Activated naive CD4-positive, alpha-beta T cell treated with anti-CD3 and anti-CD28 coated beads for 36 hours (primary cell): ENCODE results near the gene NOS3. TPM values are rescaled to one million over a fixed set of nuclear protein-coding genes. Genes with fewer than 3 reads are reported as not detected.

ENCODE experiments used
- CTCF ChIA-PET: fragments of 350-600 bp; sonication (Branson Sonifier 250); formaldehyde crosslinking; loops from one replicate; lab custom pipeline; 2021; ENCODE audit warnings: antibody characterized with exemption; lab: Charles Lee
- DNase-seq: peaks from one replicate; pipeline ENCODE4 v3.0.0-alpha.2; 2020
- H3K27ac Mint-ChIP-seq: one replicate; pipeline ENCODE4 v1.8.0; 2021; ENCODE audit warnings: mild to moderate bottlenecking, mixed read lengths
- H3K27me3 Mint-ChIP-seq: one replicate; pipeline ENCODE4 v1.8.0; 2021; ENCODE audit warnings: low read depth, mixed read lengths
- H3K36me3 Mint-ChIP-seq: one replicate; pipeline ENCODE4 v1.8.0; 2021; ENCODE audit warnings: low read depth, mixed read lengths
- H3K4me1 Mint-ChIP-seq: one replicate; pipeline ENCODE4 v1.8.0; 2021; ENCODE audit warnings: low read depth, mixed read lengths
- H3K4me3 Mint-ChIP-seq: one replicate; pipeline ENCODE4 v1.8.0; 2021; ENCODE audit warnings: mild to moderate bottlenecking, moderate library complexity, mixed read lengths
- H3K9me3 Mint-ChIP-seq: one replicate; pipeline ENCODE4 v1.8.0; 2021; ENCODE audit warnings: mixed read lengths
- intact Hi-C: fragments of 100-400 bp; cut with micrococcal nuclease; formaldehyde crosslinking; loops from one replicate; pipeline ENCODE4 v1.15.1; 2023
- total RNA-seq, 2 experiments: library from RNA; stranded (reverse); gene quantifications; one replicate each; pipeline ENCODE4 v1.2.3, GENCODE V29; 2021

The NOS3 gene
- total RNA-seq, 2 experiments from 2014 or later: 7.1 to 9.2 TPM

DNA sequence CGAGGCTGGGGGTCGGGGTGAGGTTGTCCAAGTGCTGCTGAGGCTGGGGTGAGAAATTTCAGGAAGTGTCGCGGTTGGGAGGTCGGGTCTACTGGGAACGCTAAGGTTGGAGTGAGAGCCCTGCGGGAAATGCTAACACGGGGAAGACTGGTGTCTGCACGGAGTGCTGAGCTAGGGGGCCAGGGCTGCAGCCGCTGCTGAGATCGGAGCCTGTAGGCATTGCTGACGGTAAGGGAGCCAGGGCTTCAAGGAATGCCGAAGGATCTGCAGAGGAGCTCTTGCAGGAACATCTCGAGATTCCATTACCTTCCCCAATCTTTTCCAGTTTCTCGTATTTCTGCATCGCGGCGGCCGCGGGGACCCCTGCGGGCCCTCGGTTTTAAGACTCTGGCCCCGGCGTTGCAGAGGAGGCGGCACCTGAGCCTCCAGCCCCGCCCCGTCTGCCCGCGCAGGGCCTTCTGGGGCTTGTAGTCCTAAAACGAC is 66.7 kb downstream of the NOS3 start, which contains the start of gene CDK5:
TSS of gene CDK5 (minus strand) at position 392 of the 483 bp plus-strand sequence. CDS start at position 343, 49 bp downstream.
- intact Hi-C loops: no loop called here
- CTCF ChIA-PET: no interaction called here
- Mint-ChIP-seq H3K4me3 (peak within 1 kb of the TSS; percentile 85), H3K4me1 (peaks cover 39% of the 10 kb centered on the region), H3K9me3 (no peaks in the 10 kb centered on the region), H3K27me3 (no peaks in the 10 kb centered on the region), H3K36me3 (no peaks in the 10 kb centered on the region), H3K27ac (peak within 1 kb of the TSS; percentile 89)
- no peak for DNase-seq

DNA sequence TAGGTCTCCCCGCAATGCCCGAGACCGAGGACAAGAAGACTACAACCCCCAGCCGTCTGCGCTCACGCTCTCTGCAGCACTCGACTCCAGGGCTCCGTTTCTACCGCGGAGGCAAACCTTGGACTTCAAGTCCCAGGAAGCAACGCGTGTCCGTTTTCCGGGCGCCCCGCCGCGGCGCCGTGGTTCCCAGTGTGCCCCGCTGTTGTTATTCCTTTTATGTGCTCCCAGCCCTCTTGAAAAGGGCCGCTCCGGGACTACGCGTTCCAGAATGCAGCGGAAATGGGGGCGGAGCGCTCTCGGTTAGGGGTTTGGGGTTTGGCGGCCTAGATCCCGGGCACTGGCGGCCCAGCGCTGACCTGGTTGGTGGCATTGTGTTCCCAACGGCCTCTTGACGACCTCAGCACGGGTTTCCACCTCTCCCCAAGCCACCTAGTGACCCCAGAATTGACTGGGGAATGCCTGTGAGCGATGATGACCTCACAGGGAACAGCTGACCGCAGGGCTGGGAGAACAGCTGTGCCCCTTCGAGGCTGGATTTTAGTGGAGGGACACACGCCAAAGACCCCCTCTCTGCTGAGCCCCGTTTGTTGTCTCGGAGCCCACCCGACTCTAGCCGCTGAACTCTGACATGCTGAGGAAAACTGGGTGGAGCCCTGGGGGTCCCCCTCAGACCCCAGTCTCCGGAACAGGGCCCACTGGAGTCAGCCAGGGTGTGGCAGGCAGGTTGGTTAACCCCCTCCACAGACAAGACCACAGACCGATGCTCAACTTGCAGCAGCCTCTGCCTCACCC is 67.4 kb downstream of the NOS3 start:
- Mint-ChIP-seq H3K9me3 (no peaks in the 10 kb centered on the region), H3K4me3 (peak overlapping the region; percentile 85), H3K27ac (peak overlapping the region; percentile 89), H3K27me3 (no peaks in the 10 kb centered on the region), H3K4me1 (peaks cover 35% of the 10 kb centered on the region), H3K36me3 (no peaks in the 10 kb centered on the region)
- intact Hi-C loops: loop anchor here (1.0 kb wide), 7 partner anchors 19 to 292 kb away; partner anchors contain the start of genes ABCB8, ABCF2, CHPF2 and FASTK
- CTCF ChIA-PET: interaction anchor here (0.6 to 1.2 kb wide), 4 partner anchors 27 to 74 kb away, joined by 3 to 5 read pairs (median 4); no protein-coding TSS in a partner anchor
- DNase-seq: peak; percentile 98

DNA sequence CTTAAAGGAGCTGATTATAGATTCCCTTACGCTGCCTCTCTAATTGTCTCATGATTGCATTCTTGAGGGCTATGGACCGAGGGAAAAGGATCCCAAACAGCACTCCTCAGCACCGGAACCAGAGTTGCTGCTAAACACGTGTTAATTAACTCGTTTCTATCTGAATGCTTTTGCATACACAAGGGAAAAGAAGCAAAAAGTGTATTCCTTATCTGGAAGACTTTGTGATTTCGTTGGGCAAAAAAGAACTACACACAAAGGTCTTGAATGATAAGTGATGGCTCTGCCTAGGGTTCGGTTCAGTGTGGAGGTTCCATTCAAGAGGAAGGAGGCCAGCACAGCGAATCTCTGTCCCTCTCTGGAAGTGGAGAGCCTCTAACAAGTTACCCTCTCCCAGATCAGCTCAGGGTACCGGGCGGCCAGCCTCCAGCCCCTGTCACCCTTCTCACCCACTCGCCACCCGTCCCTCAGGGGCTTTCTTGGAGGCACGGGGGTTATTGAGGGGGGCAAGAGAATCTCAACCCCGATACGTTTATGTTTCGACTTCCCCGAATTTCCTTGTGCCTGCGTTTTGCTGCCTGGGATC is 68.1 kb downstream of the NOS3 start:
- Mint-ChIP-seq H3K4me3 (peak overlapping the region; percentile 85), H3K36me3 (no peaks in the 10 kb centered on the region), H3K9me3 (no peaks in the 10 kb centered on the region), H3K4me1 (peaks cover 35% of the 10 kb centered on the region), H3K27ac (peak overlapping the region; percentile 89), H3K27me3 (no peaks in the 10 kb centered on the region)
- DNase-seq: no peak
- CTCF ChIA-PET: interaction anchor here (0.6 to 1.2 kb wide), 4 partner anchors 28 to 74 kb away, joined by 3 to 5 read pairs (median 4); no protein-coding TSS in a partner anchor
- intact Hi-C loops: loop anchor here (1.0 kb wide), 8 partner anchors 20 to 291 kb away; partner anchors contain the start of genes ABCB8, ABCF2, CHPF2 and FASTK

DNA sequence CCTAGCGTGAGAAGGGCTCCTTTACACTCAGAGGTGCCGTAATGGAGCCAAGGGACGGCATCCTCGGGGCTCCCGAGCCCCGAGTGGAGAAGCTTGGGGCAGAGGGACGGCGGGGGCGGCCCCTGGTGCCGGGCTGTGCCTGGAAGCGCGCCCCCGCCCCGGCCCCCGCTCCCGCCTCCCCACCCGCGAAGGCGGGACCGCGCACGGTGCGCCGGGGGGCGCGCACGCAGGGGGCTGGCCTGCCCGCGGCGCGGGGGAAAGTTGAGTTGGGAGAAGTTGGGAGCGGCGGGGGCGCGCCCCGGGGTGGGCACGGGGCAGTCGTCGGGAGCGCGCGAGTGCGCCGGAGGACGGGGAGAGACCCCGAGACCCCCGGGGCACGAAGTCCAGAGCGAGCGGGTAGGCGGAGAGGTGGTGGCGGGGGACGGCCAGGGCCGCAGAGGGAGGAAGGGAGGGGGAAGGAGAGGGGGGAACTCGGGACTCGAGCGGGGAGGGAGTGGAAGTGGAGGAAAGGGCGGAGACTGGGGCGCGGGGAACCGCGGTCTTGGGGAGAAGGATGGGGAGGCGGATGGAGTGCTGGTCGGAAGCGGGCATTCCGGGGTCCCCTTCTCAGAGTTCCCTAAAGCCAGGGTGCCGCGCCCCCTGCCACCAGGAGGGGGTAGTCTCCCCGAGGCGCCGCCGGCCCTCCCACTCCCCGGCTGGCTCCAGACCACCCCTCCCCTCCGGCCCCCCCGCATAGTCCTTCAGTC is 68.7 kb downstream of the NOS3 start, which contains the start of gene SLC4A2:
TSS of gene SLC4A2 (plus strand) at position 223 of the 746 bp plus-strand sequence. CDS start 2,399 bp downstream, outside the sequence.
- no peaks in the 10 kb centered on the region for H3K27me3 Mint-ChIP-seq
- peak within 1 kb of the TSS; percentile 85 for H3K4me3 Mint-ChIP-seq
- no peaks in the 10 kb centered on the region for H3K36me3 Mint-ChIP-seq
- no peaks in the 10 kb centered on the region for H3K9me3 Mint-ChIP-seq
- intact Hi-C loops: loop anchor here (1.0 kb wide), 1 partner anchor 52 kb away; no protein-coding TSS in a partner anchor
- CTCF ChIA-PET: interaction anchor here (0.8 to 1.6 kb wide), 4 partner anchors 14 to 65 kb away, joined by 4 to 9 read pairs (median 6); no protein-coding TSS in a partner anchor
- H3K4me1 Mint-ChIP-seq: peaks cover 35% of the 10 kb centered on the region
- peak; percentile 71 for DNase-seq
- peak within 1 kb of the TSS; percentile 89 for H3K27ac Mint-ChIP-seq

DNA sequence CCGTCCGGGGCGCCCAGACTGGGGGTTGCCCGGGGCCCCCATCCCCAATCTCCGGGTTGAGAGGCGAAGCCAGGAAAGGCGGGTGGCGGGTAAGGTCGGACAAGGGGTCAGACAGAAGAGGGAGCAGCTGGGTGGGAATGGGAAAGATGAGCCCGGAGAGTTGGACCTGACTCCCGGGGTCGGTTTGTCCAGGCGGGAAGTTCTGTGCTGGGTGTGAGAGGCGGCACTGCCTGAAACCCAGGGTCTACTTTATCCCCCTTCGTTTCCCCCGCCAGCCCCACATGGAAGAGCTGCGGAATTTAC is 69.2 kb downstream of the NOS3 start:
- Mint-ChIP-seq H3K4me3 (peak overlapping the region; percentile 85), H3K36me3 (no peaks in the 10 kb centered on the region), H3K27me3 (no peaks in the 10 kb centered on the region), H3K27ac (no peak overlapping the region), H3K9me3 (no peaks in the 10 kb centered on the region), H3K4me1 (peaks cover 35% of the 10 kb centered on the region)
- intact Hi-C loops: no loop called here
- CTCF ChIA-PET: interaction anchor here (0.7 to 1.6 kb wide), 3 partner anchors 13 to 191 kb away, joined by 3 to 9 read pairs (median 7); no protein-coding TSS in a partner anchor
- no peak for DNase-seq

DNA sequence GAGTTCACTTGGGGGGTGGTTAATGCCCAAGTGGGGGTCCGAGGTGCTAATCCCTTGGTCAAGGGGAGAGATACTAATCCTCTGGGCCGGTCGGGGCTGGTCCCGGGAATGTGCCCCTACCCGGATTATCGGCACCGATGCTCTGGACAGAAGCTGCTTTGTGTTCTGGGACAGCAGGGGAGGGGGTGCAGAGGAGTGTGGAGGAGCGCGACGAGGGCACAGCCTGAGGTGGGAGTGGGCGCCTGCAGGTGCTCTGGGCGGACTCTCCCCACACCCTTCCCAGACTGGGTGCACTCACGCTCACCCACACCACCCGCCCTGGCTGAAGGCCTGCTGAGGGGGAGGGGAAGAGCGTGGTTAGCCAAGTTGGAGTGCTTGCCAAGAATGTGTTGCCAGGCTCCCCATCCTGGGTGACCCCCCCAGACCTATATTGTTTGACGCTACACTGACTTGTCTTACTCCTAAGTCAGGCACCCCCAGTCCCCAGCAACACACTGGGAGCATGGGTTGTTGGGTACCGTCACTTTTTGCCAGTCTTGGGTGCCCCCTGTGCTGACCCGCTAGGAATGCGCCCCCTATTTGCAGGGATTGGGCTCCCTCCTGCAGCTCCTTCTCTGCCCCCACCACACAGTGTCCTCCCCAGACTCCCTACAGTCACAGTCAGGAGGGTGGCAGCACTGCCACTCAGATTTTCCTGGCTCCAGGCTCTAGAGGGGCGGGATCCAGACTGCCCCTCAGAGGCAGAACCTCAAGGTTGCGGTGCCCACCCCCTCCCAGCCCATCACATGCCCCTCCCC is 69.8 kb downstream of the NOS3 start:
- DNase-seq: peak; percentile 31
- Mint-ChIP-seq H3K36me3 (peaks cover 2% of the 10 kb centered on the region), H3K27ac (no peak overlapping the region), H3K4me1 (peaks cover 35% of the 10 kb centered on the region), H3K27me3 (no peaks in the 10 kb centered on the region), H3K4me3 (peak overlapping the region; percentile 85), H3K9me3 (no peaks in the 10 kb centered on the region)
- CTCF ChIA-PET: interaction anchor here (0.7 to 1.6 kb wide), 4 partner anchors 13 to 190 kb away, joined by 3 to 9 read pairs (median 5); no protein-coding TSS in a partner anchor
- intact Hi-C loops: no loop called here

DNA sequence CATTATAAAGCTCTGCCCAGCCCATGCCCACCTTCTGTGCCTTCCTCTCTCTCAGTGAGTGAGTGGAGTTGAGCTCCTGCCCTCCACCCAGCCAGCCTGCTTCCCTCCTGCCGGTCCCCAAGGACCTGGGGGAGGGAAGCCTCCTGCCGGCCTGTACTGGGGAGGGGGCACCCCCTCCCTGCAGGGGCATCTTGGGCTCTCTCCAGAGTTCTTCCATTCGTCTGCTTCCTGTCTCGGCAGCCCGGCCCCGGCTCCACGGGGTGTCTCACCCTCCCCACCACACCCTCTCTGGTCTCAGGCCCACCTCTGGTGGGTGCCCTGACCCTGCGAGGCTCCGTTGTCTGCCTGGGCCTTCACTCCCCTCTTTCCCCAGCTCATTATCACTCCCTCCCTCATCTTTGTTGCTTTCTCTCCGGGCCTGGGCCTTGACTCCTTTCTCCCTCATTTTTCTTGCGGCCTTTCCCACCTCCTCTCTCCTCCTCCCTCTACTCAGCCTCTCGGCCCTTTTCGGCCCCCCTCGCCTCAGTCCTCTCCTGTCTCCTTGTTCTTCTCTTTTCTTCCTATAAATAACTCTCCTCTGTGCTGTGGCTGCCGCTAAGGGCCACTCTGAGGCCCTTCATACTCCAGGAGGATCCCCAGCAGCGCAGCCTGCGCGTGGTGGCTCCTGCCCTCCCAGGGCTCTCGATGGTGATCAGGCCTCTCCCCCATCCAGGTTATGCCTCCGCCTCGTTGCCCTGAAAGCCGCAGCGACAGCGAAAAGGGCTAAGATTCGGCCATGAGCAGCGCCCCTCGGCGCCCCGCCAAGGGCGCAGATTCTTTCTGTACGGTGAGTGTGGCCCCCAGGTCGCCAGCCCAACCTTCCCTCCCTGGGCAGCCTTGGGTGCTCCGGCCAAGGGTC is 70.6 kb downstream of the NOS3 start:
- DNase-seq: no peak
- peaks cover 35% of the 10 kb centered on the region for H3K4me1 Mint-ChIP-seq
- H3K27me3 Mint-ChIP-seq: no peaks in the 10 kb centered on the region
- intact Hi-C loops: no loop called here
- peak overlapping the region; percentile 85 for H3K4me3 Mint-ChIP-seq
- peaks cover 2% of the 10 kb centered on the region for H3K36me3 Mint-ChIP-seq
- no peak overlapping the region for H3K27ac Mint-ChIP-seq
- CTCF ChIA-PET: interaction anchor here (0.5 to 1.6 kb wide), 3 partner anchors 12 to 107 kb away, joined by 3 to 9 read pairs (median 3); no protein-coding TSS in a partner anchor
- H3K9me3 Mint-ChIP-seq: no peaks in the 10 kb centered on the region

DNA sequence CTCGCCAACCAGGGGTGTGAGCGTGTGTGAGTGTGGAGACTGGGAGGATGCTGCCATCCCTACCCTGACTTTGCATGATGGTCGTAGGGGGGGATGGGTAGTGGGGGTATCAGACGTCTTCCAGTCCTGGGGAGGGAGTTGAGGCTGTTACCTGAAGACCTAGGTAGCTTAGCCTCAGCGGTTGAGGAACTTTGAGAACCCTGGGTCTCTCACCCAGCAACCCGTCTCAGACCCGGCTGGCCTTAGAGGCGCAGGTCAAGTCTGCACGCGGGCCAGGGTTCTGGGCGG is 71.2 kb downstream of the NOS3 start:
- H3K27me3 Mint-ChIP-seq: no peaks in the 10 kb centered on the region
- CTCF ChIA-PET: no interaction called here
- no peaks in the 10 kb centered on the region for H3K9me3 Mint-ChIP-seq
- H3K27ac Mint-ChIP-seq: no peak overlapping the region
- H3K4me3 Mint-ChIP-seq: no peak overlapping the region
- intact Hi-C loops: no loop called here
- peaks cover 29% of the 10 kb centered on the region for H3K4me1 Mint-ChIP-seq
- peaks cover 2% of the 10 kb centered on the region for H3K36me3 Mint-ChIP-seq
- DNase-seq: no peak

DNA sequence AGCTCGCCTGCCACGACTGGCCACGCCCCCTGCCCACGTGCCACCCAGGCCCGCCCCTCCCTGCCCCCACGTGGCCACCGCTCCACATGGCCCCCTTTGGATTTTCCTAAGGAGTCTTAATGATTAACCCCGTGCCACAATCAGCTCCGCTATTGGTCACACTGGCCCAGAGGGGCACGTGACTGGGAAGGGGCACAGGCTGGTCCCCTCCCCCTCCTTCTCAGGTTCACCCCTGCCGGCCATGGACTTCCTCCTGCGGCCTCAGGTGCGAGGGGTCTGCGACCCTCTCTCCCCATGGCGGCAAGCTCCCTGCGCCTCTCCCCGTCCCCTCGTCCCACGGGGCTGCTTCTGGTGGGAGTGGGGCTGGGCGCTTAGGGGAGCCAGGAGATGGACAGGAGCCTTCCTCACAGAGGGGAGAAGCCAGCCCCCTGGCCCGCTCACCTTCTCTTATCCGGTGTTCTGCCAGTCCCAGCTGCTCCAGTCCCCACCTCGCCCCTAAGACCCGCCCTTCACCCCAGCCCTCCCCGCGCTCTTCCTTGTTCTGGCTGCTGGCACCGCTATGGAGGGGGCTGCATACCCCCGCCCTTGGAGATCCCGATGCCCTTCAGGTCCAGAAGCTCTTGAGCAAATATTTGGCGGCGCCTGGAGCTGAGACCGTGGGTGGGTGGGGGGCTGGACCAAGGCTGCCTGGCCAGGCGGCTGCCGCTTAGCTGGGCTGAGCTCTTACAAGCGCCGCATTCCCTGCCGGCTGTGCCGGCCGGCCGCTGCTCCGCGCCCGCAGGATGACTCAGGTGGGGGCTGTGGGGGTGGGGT is 71.8 kb downstream of the NOS3 start:
- no peaks in the 10 kb centered on the region for H3K9me3 Mint-ChIP-seq
- H3K36me3 Mint-ChIP-seq: peaks cover 5% of the 10 kb centered on the region
- DNase-seq: no peak
- H3K27ac Mint-ChIP-seq: no peak overlapping the region
- intact Hi-C loops: no loop called here
- H3K27me3 Mint-ChIP-seq: no peaks in the 10 kb centered on the region
- CTCF ChIA-PET: no interaction called here
- H3K4me1 Mint-ChIP-seq: peaks cover 24% of the 10 kb centered on the region
- no peak overlapping the region for H3K4me3 Mint-ChIP-seq

DNA sequence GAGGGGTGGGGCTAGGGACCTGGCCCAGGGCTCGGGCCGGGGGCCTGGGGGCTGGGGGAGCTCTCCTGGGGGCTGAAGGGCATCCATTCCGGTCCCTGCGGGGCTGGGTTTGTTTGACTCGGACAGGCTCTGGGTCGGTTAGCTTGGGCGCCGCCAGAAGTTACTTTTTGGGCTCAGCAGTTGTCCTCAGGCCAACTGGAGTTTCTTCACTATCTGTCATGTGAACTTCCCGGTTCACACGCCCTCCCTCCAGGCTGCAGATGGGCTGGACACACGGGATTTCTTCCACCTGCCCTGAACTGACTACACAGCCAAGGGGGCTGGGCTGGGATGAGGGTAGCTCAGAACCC is 72.4 kb downstream of the NOS3 start:
- intact Hi-C loops: no loop called here
- Mint-ChIP-seq H3K27ac (no peak overlapping the region), H3K9me3 (no peaks in the 10 kb centered on the region), H3K27me3 (no peaks in the 10 kb centered on the region), H3K4me1 (peaks cover 24% of the 10 kb centered on the region), H3K4me3 (no peak overlapping the region), H3K36me3 (peaks cover 6% of the 10 kb centered on the region)
- CTCF ChIA-PET: no interaction called here
- DNase-seq: no peak
